Measurements from ENCODE around the gene TFF1.

- TF ChIP-seq, protein P1, sequence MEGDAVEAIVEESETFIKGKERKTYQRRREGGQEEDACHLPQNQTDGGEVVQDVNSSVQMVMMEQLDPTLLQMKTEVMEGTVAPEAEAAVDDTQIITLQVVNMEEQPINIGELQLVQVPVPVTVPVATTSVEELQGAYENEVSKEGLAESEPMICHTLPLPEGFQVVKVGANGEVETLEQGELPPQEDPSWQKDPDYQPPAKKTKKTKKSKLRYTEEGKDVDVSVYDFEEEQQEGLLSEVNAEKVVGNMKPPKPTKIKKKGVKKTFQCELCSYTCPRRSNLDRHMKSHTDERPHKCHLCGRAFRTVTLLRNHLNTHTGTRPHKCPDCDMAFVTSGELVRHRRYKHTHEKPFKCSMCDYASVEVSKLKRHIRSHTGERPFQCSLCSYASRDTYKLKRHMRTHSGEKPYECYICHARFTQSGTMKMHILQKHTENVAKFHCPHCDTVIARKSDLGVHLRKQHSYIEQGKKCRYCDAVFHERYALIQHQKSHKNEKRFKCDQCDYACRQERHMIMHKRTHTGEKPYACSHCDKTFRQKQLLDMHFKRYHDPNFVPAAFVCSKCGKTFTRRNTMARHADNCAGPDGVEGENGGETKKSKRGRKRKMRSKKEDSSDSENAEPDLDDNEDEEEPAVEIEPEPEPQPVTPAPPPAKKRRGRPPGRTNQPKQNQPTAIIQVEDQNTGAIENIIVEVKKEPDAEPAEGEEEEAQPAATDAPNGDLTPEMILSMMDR (IDR thresholded peaks at IDR 0.05; ENCODE audit: low read length), result no peak
- TF ChIP-seq EZH2 (IDR thresholded peaks at IDR 0.05; ENCODE audit: borderline replicate concordance, low read length), result no peak
Observed at GRCh38 chr21:42317341-42317741, 49.0 kb downstream of the TFF1 start.

All from OCI-LY1 (cell line).